H1 (cell line): ENCODE results near the gene AHRR. TPM values are rescaled to one million over a fixed set of nuclear protein-coding genes. Genes with fewer than 3 reads are reported as not detected.

Experiments used
- E2F6 ChIP-seq: IDR thresholded peaks from 2 replicates; pipeline ENCODE4 v1.6.1; 2012; ENCODE audit warnings: inconsistent platforms
- polyA plus RNA-seq, 7 experiments: library from polyadenylated mRNA; depleted of rRNA in 3 of 7; stranded (reverse) in 5 of 7; unstranded in 2 of 7; fragments of >200 nt in 5 of 7; fragments of 200-250 nt in 2 of 7; gene quantifications; 1 replicate in 5 of 7; 2 replicates in 1 of 7; 4 replicates in 1 of 7; pipeline versions ENCODE4 v1.2.1 to v1.2.3, GENCODE V29; 2011 to 2013; ENCODE audit warnings: missing spikeins in 2 of 7, mixed read lengths in 2 of 7
- total RNA-seq: library from RNA; stranded (reverse); fragmentation: NEBNext Ultra II Directional; extraction: Animal tissue kit (Norgen Biotek cat#: 25700); gene quantifications from 2 replicates; pipeline ENCODE4 v1.2.1, GENCODE V29; 2021

AHRR gene
- total and polyA plus RNA-seq, 2 of the 8 experiments (the other 6 are each of a cell fraction or from before 2014, with no cell fraction given), result 0.41 to 0.80 TPM

GRCh38 chr5:444226-444625 lies 122.7 kb downstream of the AHRR start (continued):
- no peak for TF ChIP-seq E2F6
